LNCaP clone FGC (cell line): ENCODE data around the gene LRRC47.

Experiments
- DNase-seq: peaks from one replicate; pipeline ENCODE4 v3.0.0-alpha.2; 2011; ENCODE audit warnings: low read depth
- H3K4me3 ChIP-seq: 2 replicates; pipeline ENCODE4 v1.5.1; 2011; ENCODE audit warnings: mild to moderate bottlenecking, low read depth, low read length, control low read depth
- CTCF ChIP-seq: IDR thresholded peaks from 2 replicates; pipeline ENCODE4 v1.5.1; 2012; ENCODE audit warnings: mild to moderate bottlenecking; ENCODE audit not compliant: control insufficient read depth, insufficient read depth; ENCODE audit errors: extremely low read depth

LRRC47 gene

GRCh38 chr1:3779265-3779911, 16.9 kb downstream of the LRRC47 start:
- no peak for TF ChIP-seq CTCF
- no peak for DNase-seq
- H3K4me3 ChIP-seq = no peak overlapping the region

- no peak overlapping the region for H3K4me3 ChIP-seq
- DNase-seq = no peak
- TF ChIP-seq CTCF = no peak
These were observed 17.6 kb downstream of the LRRC47 start for GRCh38 chr1:3778590-3779264.

- DNase-seq = no peak
- no peak for TF ChIP-seq CTCF
These were observed 18.4 kb downstream of the LRRC47 start for GRCh38 chr1:3777647-3778589.

GRCh38 chr1:3777078-3777547, 19.2 kb downstream of the LRRC47 start:
- no peak for TF ChIP-seq CTCF
- H3K4me3 ChIP-seq = no peak overlapping the region
- no peak for DNase-seq

More at GRCh38 chr1:3777647-3778589, 18.4 kb downstream of the LRRC47 start:
- no peak overlapping the region for H3K4me3 ChIP-seq

GRCh38 chr1:3776231-3776961, 19.9 kb downstream of the LRRC47 start:
- TF ChIP-seq CTCF = no peak
- no peak overlapping the region for H3K4me3 ChIP-seq
- DNase-seq = no peak

- DNase-seq = peak; percentile 39
- H3K4me3 ChIP-seq = no peak overlapping the region
- peak; percentile 62 for TF ChIP-seq CTCF
These were observed 20.6 kb downstream of the LRRC47 start for GRCh38 chr1:3775490-3776230.
